ENCODE data around the gene AFG1L. TPM values are rescaled to one million over a fixed set of nuclear protein-coding genes. Genes with fewer than 3 reads are reported as not detected.

AFG1L gene
- total RNA-seq, 1 experiment from 2014 or later: 4.9 TPM

DNA sequence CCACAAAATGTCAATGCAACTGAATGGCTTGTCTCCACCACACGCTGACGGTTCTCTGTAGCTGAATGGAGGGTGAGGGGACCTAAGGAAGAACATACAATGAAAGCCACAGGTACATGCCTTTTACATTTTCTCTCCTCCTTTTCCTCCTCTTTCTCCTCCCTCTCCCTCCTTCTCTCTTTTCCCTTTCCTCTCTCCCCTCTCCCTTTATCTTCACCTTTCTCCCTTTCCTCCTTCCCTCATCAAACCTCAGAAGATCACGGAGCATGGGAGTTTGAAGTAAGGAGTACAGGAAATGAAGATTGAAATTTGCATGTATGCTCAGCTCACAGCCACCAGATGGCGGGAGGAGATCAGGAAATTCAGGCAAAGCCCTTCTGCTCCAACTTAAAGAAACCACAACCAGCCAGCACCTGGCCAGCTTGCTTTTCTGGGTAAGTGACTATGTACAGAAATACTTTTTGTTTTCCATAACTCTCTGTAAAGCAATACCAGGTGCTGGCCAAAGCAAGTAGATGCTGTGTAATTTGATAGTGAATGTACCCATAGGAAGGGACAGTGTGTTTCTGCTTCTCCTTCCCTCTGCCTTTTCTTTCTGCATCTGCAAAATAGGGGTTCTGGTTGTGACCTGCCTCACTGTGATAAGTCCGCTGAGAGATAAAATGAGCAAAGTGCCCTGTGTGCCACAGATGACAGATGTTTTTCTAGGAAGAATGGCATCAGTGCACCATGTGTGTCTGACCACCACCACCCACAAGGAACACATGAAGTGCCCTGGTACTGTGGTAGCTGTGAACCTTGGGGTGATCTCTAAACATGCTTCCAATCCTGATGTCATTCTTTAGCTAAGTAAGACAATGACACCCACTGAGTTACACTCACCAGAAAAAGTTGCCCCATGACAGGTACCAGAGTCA lies 247.2 kb downstream of the AFG1L start:
- Histone ChIP-seq H3K4me3 (replicated peaks in 1 of 2; ENCODE audit: low read depth in 1 of 2, low read length in 2 of 2) (peak overlapping the region; percentile 10 to 22; a peak in 1 of 4 replicates), H4K20me1 (ENCODE audit: insufficient read depth) (no peaks in the 10 kb centered on the region), H3K4me2 (ENCODE audit: low read length) (peak overlapping the region; percentile 50), H3K9ac (ENCODE audit: low read length) (no peak overlapping the region), H3K9me3 (ENCODE audit: control insufficient read depth in 1 of 2, insufficient read depth in 1 of 2, low read depth in 1 of 2, low read length in 2 of 2) (no peaks in the 10 kb centered on the region), H3K9me2 (ENCODE audit: insufficient read depth) (no peaks in the 10 kb centered on the region), H3K4me1 (ENCODE audit: control insufficient read depth in 1 of 2, insufficient read depth in 2 of 2, low read length in 2 of 2) (peaks cover 0 to 5% of the 10 kb centered on the region in 2 experiments; a peak in 1 of 4 replicates), H3K79me2 (ENCODE audit: insufficient read depth, low read length) (no peaks in the 10 kb centered on the region), H3K27me3 (ENCODE audit: insufficient read depth, low read length) (no peaks in the 10 kb centered on the region), H3K36me3 (ENCODE audit: control insufficient read depth in 1 of 2, insufficient read depth in 2 of 2, low read length in 2 of 2) (no peaks in the 10 kb centered on the region), H3K27ac (ENCODE audit: low read depth, low read length) (no peak overlapping the region), H2AFZ (ENCODE audit: low read depth, low read length, poor library complexity, severe bottlenecking) (peak overlapping the region; percentile 36)
- DNase-seq (ENCODE audit: low read depth, low spot score) (peak; percentile 75), ATAC-seq (peak; percentile 92)
- ChIA-PET CTCF (interaction anchor here (0.9 to 5.1 kb wide), 13 partner anchors 9 to 856 kb away, joined by 3 to 113 read pairs (median 4); no protein-coding TSS in a partner anchor), RAD21 (ENCODE audit: low non-redundant PET in 1 of 2, low total read pairs in 2 of 2, uncharacterized antibody in 2 of 2, unreplicated experiment in 2 of 2) (interaction anchor here (0.6 to 2.7 kb wide), 8 partner anchors 124 to 531 kb away, joined by 3 to 25 read pairs (median 3); no protein-coding TSS in a partner anchor), POLR2A (interaction anchor here (1.2 kb wide), 1 partner anchor 16 kb away, joined by 3 read pairs; no protein-coding TSS in a partner anchor)
- intact Hi-C loops (cut with micrococcal nuclease): loop anchor here (1.0 to 10.0 kb wide), 6 partner anchors 240 to 855 kb away; no protein-coding TSS in a partner anchor
- TF ChIP-seq YY1 (IDR thresholded peaks at IDR 0.05; ENCODE audit: extremely low read depth, insufficient replicate concordance, low read depth, low read length): peak; percentile 8
- TF ChIP-seq POLR2A (IDR thresholded peaks at IDR 0.05; ENCODE audit: borderline replicate concordance, extremely low read depth, insufficient read depth, insufficient read length): no peak
- TF ChIP-seq, protein P1, sequence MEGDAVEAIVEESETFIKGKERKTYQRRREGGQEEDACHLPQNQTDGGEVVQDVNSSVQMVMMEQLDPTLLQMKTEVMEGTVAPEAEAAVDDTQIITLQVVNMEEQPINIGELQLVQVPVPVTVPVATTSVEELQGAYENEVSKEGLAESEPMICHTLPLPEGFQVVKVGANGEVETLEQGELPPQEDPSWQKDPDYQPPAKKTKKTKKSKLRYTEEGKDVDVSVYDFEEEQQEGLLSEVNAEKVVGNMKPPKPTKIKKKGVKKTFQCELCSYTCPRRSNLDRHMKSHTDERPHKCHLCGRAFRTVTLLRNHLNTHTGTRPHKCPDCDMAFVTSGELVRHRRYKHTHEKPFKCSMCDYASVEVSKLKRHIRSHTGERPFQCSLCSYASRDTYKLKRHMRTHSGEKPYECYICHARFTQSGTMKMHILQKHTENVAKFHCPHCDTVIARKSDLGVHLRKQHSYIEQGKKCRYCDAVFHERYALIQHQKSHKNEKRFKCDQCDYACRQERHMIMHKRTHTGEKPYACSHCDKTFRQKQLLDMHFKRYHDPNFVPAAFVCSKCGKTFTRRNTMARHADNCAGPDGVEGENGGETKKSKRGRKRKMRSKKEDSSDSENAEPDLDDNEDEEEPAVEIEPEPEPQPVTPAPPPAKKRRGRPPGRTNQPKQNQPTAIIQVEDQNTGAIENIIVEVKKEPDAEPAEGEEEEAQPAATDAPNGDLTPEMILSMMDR (IDR thresholded peaks at IDR 0.05 in 2 of 3, conservative IDR thresholded peaks at IDR 0.05 in 1 of 3; ENCODE audit: borderline replicate concordance in 1 of 3, insufficient read depth in 1 of 3, low read depth in 2 of 3, low read length in 2 of 3): peak; percentile 68 to 95 (median 90)
- peak; percentile 100 for TF ChIP-seq RAD21 (IDR thresholded peaks at IDR 0.05; ENCODE audit: low read depth)
- TF ChIP-seq CBX3 (IDR thresholded peaks at IDR 0.05; ENCODE audit: low read depth): peak; percentile 56; the same call in 1 of the 2 replicates
- BruUV-seq (replicated peaks): no TSS peak

Measured in HCT116 (cell line).